ENCODE measurements around the gene GAREM1.
A peak's percentile ranks its signal among the peaks of the same experiment; 100 is the strongest.
"Not testable (repeated sequence)": the region's sequence is repeated elsewhere in the genome, so short reads cannot be mapped to it uniquely, and the experiment has no call there.

GAREM1 gene

GRCh38 chr18:32321826-32322225, 148.9 kb downstream of the GAREM1 start:
- DNase-seq = no peak

- no peak for DNase-seq
Measured at GRCh38 chr18:32319084-32319483, 151.6 kb downstream of the GAREM1 start.

GRCh38 chr18:32318581-32318980, 152.1 kb downstream of the GAREM1 start:
- no peak for DNase-seq

- DNase-seq = no peak
Measured at GRCh38 chr18:32317651-32318050, 153.0 kb downstream of the GAREM1 start.

GRCh38 chr18:32315881-32316280, 154.8 kb downstream of the GAREM1 start:
- DNase-seq = no peak

- no peak for DNase-seq
Measured at GRCh38 chr18:32310774-32311173, 159.9 kb downstream of the GAREM1 start.

- no peak for DNase-seq
Measured at GRCh38 chr18:32310101-32310500, 160.6 kb downstream of the GAREM1 start.

GRCh38 chr18:32308493-32309120, 162.1 kb downstream of the GAREM1 start:
- peak; percentile 22 for DNase-seq

- DNase-seq = no peak
Measured at GRCh38 chr18:32303400-32303799, 167.3 kb downstream of the GAREM1 start.

- DNase-seq = no peak
Measured at GRCh38 chr18:32302806-32303205, 167.9 kb downstream of the GAREM1 start.

GRCh38 chr18:32301976-32302743, 168.5 kb downstream of the GAREM1 start:
- peak; percentile 4 for DNase-seq

GRCh38 chr18:32301361-32301760, 169.3 kb downstream of the GAREM1 start:
- no peak for DNase-seq

- DNase-seq = no peak
Measured at GRCh38 chr18:32300914-32301313, 169.8 kb downstream of the GAREM1 start.

- no peak for DNase-seq
Measured at GRCh38 chr18:32299484-32299883, 171.2 kb downstream of the GAREM1 start.

- no peak for DNase-seq
Measured at GRCh38 chr18:32298171-32298667, 172.5 kb downstream of the GAREM1 start.

GRCh38 chr18:32297579-32298170, 173.0 kb downstream of the GAREM1 start:
- DNase-seq = no peak

GRCh38 chr18:32296851-32297250, 173.8 kb downstream of the GAREM1 start:
- no peak for DNase-seq

GRCh38 chr18:32295604-32296003, 175.1 kb downstream of the GAREM1 start:
- no peak for DNase-seq

GRCh38 chr18:32293107-32293506, 177.6 kb downstream of the GAREM1 start:
- DNase-seq = no peak

- DNase-seq = not testable (repeated sequence)
Measured at GRCh38 chr18:32291623-32292022, 179.1 kb downstream of the GAREM1 start.

- DNase-seq = no peak
Measured at GRCh38 chr18:32290810-32291209, 179.9 kb downstream of the GAREM1 start.

GRCh38 chr18:32289483-32290075, 181.1 kb downstream of the GAREM1 start:
- DNase-seq = peak; percentile 54

- DNase-seq = no peak
Measured at GRCh38 chr18:32287873-32288272, 182.8 kb downstream of the GAREM1 start.

GRCh38 chr18:32287249-32287648, 183.4 kb downstream of the GAREM1 start:
- DNase-seq = no peak

Data from inflammatory macrophage treated with lipopolysaccharide for 4 hours (primary cell).